Right lobe of liver (tissue), 4 donors: Measurements from ENCODE around the gene GPR151.

Source experiments
- CTCF ChIP-seq, 4 donors: fragments of 200-600 bp in 3 of 4; fragments of 450-650 bp in 1 of 4; IDR thresholded peaks; one replicate each; pipeline versions ENCODE4 v1.5.1 to v1.8.0; 2016 to 2022; ENCODE audit warnings: antibody characterized with exemption in 4 of 4, mild to moderate bottlenecking in 2 of 4
- POLR2A ChIP-seq: fragments of 450-650 bp; IDR thresholded peaks from one replicate; pipeline ENCODE4 v1.6.1; 2017; ENCODE audit warnings: antibody characterized with exemption, mild to moderate bottlenecking
- donor health status: DM: no; HTN: no; CAD: no.
- donor health status: DM: no; HTN: no; CAD: no.
- donor health status: DM: no; HTN: yes; CAD: no.

- no peak for TF ChIP-seq CTCF (IDR thresholded peaks at IDR 0.05)
- no peak for TF ChIP-seq POLR2A
Observed at GRCh38 chr5:146539973-146540372, 24.0 kb upstream of the GPR151 start.
